Hepatocyte (in vitro differentiated cells): Measurements from ENCODE around the gene HTR1D.

ENCODE experiments used
- CTCF ChIP-seq: fragments of 200-600 bp; sonication (generic); IDR thresholded peaks from 2 replicates; pipeline ENCODE4 v1.5.1; 2016; ENCODE audit warnings: antibody characterized with exemption, mild to moderate bottlenecking; ENCODE audit not compliant: poor library complexity
- EZH2 ChIP-seq: fragments of 200-600 bp; sonication (generic); IDR thresholded peaks from 2 replicates; pipeline ENCODE4 v1.6.1; 2016; ENCODE audit warnings: antibody characterized with exemption, mild to moderate bottlenecking, borderline replicate concordance

GRCh38 chr1:23150742-23151141, 66.6 kb downstream of the HTR1D start:
- TF ChIP-seq CTCF, result no peak
- TF ChIP-seq EZH2, result no peak
